Kidney (tissue), 14 donors: ENCODE results near the gene IQSEC1. TPM values are rescaled to one million over a fixed set of nuclear protein-coding genes. Genes with fewer than 3 reads are reported as not detected.

Source experiments
- DNase-seq, 5 donors: peaks; one replicate each; pipeline ENCODE4 v3.0.0-alpha.2; 2013 to 2020
- FAIRE-seq: peaks from 2 replicates; lab custom pipeline; 2012; peaks lifted over from hg19 to GRCh38; lab: Jason Lieb, UNC
- H3K27ac ChIP-seq, 2 donors: one replicate each; pipeline ENCODE4 v1.7.0; 2013; ENCODE audit warnings: low read depth in 2 of 2, low read length in 2 of 2, inconsistent platforms in 1 of 2
- H3K27me3 ChIP-seq: one replicate; pipeline ENCODE4 v1.7.1; 2013; ENCODE audit warnings: low read length, inconsistent platforms; ENCODE audit not compliant: control insufficient read depth, insufficient read depth
- H3K36me3 ChIP-seq, 3 donors: one replicate each; pipeline versions ENCODE4 v1.7.0 to v1.7.1; 2013; ENCODE audit warnings: low read length in 3 of 3, control low read depth in 1 of 3, inconsistent platforms in 1 of 3; ENCODE audit not compliant: insufficient read depth in 3 of 3, control insufficient read depth in 2 of 3
- H3K4me1 ChIP-seq, 3 donors: one replicate each; pipeline versions ENCODE4 v1.7.0 to v1.7.1; 2013; ENCODE audit warnings: low read length in 3 of 3, inconsistent platforms in 1 of 3, low read depth in 1 of 3; ENCODE audit not compliant: control insufficient read depth in 2 of 3, insufficient read depth in 2 of 3
- H3K4me3 ChIP-seq, 3 donors: one replicate each; pipeline versions ENCODE4 v1.7.0 to v1.8.1; 2013; ENCODE audit warnings: low read length in 3 of 3, control low read depth in 1 of 3, inconsistent platforms in 1 of 3
- H3K9ac ChIP-seq, 3 donors: one replicate each; pipeline versions ENCODE4 v1.7.0 to v1.7.1; 2013; ENCODE audit warnings: low read length in 3 of 3, control low read depth in 1 of 3, inconsistent platforms in 1 of 3
- H3K9me3 ChIP-seq, 3 donors: one replicate each; pipeline versions ENCODE4 v1.7.0 to v1.7.1; 2013; ENCODE audit warnings: low read length in 3 of 3, control low read depth in 1 of 3, inconsistent platforms in 1 of 3; ENCODE audit not compliant: control insufficient read depth in 2 of 3, insufficient read depth in 1 of 3
- intact Hi-C: fragments of 100-400 bp; cut with DNase I; formaldehyde crosslinking; loops from one replicate; pipeline ENCODE4 v1.11.1; 2022
- polyA plus RNA-seq: library from polyadenylated mRNA; stranded (reverse); fragments of 350-450 nt; fragmentation: Illumina TruSeq; extraction: RNeasy Lipid Tissue Mini Kit (QIAGEN cat#74804); gene quantifications from one replicate; pipeline ENCODE4 v1.2.3, GENCODE V29; 2014; ENCODE audit warnings: low read depth, low replicate concordance; ENCODE audit not compliant: insufficient read depth
- total RNA-seq: library from RNA; stranded (reverse); fragmentation: NEBNext Ultra II Directional; extraction: Animal tissue kit (Norgen Biotek cat#: 25700); gene quantifications from one replicate; pipeline ENCODE4 v1.2.1, GENCODE V29; 2021
- TF ChIP-seq, protein P1 (sequence below): IDR thresholded peaks from 3 replicates; pipeline ENCODE4 v1.5.1; 2012; ENCODE audit warnings: mild to moderate bottlenecking, moderate library complexity, borderline replicate concordance; ENCODE audit not compliant: insufficient read depth; ENCODE audit errors: extremely low read depth
- donor health status: control.
- donor health status: control.
- donor health status: control.
- donor health status: control.
- donor health status: control.
- donor health status: DM: yes; HTN: yes; CAD: no.
- donor health status: Normal renal cell carcinoma (clear cell type).

The IQSEC1 gene
- total and polyA plus RNA-seq, 2 donors from 2014 or later: 15.1 to 45.7 TPM

GRCh38 chr3:12986521-12986920, 86.7 kb downstream of the IQSEC1 start:
- no peak overlapping the region for H3K9ac ChIP-seq
- TF ChIP-seq, protein P1, sequence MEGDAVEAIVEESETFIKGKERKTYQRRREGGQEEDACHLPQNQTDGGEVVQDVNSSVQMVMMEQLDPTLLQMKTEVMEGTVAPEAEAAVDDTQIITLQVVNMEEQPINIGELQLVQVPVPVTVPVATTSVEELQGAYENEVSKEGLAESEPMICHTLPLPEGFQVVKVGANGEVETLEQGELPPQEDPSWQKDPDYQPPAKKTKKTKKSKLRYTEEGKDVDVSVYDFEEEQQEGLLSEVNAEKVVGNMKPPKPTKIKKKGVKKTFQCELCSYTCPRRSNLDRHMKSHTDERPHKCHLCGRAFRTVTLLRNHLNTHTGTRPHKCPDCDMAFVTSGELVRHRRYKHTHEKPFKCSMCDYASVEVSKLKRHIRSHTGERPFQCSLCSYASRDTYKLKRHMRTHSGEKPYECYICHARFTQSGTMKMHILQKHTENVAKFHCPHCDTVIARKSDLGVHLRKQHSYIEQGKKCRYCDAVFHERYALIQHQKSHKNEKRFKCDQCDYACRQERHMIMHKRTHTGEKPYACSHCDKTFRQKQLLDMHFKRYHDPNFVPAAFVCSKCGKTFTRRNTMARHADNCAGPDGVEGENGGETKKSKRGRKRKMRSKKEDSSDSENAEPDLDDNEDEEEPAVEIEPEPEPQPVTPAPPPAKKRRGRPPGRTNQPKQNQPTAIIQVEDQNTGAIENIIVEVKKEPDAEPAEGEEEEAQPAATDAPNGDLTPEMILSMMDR: no peak
- intact Hi-C loops: loop anchor here (10.0 kb wide), 1 partner anchor 122 kb away; no protein-coding TSS in a partner anchor
- H3K27me3 ChIP-seq: no peaks in the 10 kb centered on the region
- peak overlapping the region; percentile 20 to 67 for H3K27ac ChIP-seq
- no peaks in the 10 kb centered on the region for H3K36me3 ChIP-seq
- peak in 1 of 5 donors; percentile 56 for DNase-seq
- no peaks in the 10 kb centered on the region for H3K9me3 ChIP-seq
- no peak overlapping the region for H3K4me3 ChIP-seq
- FAIRE-seq: no peak
- H3K4me1 ChIP-seq: peaks cover 0 to 5% (median 3%) of the 10 kb centered on the region in 3 donors

DNA sequence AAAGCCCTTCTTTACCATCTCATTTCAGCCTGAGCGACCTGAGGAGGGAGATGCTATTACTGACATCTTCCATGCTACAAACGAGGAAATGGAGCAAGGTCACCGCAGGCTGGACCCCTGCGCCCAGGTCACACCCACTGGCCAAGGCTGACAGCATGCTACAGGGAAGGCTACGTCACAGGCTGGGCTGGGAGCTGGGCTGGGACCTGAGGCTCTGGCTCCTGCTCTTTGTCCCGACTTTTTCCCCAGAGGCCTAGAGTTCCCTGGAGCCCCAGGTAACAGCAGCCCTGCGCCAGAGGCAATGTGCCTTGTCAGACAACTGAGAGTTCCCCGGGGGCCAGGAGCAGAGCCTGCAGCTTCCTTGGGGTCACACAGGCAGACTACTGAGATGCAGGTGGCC, 87.2 kb downstream of the IQSEC1 start:
- Histone ChIP-seq H3K9me3 (no peaks in the 10 kb centered on the region), H3K9ac (no peak overlapping the region), H3K27me3 (no peaks in the 10 kb centered on the region), H3K4me3 (no peak overlapping the region), H3K4me1 (peaks cover 0 to 5% (median 3%) of the 10 kb centered on the region in 3 donors), H3K36me3 (no peaks in the 10 kb centered on the region), H3K27ac (peak overlapping the region in 1 of 2 donors; percentile 20)
- DNase-seq: no peak
- FAIRE-seq: no peak
- TF ChIP-seq, protein P1: no peak
- intact Hi-C loops: loop anchor here (10.0 kb wide), 1 partner anchor 121 kb away; no protein-coding TSS in a partner anchor

DNA sequence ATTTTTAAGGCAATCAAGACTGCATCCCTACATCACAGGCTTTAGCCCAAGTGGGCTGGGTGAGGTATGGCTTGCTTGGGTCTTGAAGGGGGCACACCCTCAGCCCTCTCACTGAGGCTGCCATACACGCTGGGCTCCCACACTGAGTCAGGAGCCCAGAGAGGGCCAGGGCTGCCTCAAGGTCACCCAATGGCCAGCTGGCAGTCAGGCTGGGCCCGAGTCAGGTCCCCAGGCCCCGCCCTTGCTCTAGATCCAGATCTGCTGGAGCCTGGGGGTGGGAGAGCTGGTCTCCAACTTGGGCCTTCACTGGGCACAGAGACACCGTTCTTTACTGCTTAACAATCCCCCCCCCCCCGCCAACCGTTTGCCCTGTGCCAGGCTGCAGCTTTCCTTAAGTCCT, 88.1 kb downstream of the IQSEC1 start:
- H3K9me3 ChIP-seq: no peaks in the 10 kb centered on the region
- FAIRE-seq (no peak), DNase-seq (no peak)
- H3K4me3 ChIP-seq: no peak overlapping the region
- H3K27me3 ChIP-seq: no peaks in the 10 kb centered on the region
- intact Hi-C loops: loop anchor here (10.0 kb wide), 1 partner anchor 120 kb away; no protein-coding TSS in a partner anchor
- H3K36me3 ChIP-seq: no peaks in the 10 kb centered on the region
- H3K9ac ChIP-seq: no peak overlapping the region
- no peak overlapping the region for H3K27ac ChIP-seq
- TF ChIP-seq, protein P1: no peak
- H3K4me1 ChIP-seq: peaks cover 0 to 5% (median 3%) of the 10 kb centered on the region in 3 donors
